IMR-90 (cell line): ENCODE measurements around the gene PIP5K1C. TPM values are rescaled to one million over a fixed set of nuclear protein-coding genes. Genes with fewer than 3 reads are reported as not detected.
A peak's percentile ranks its signal among the peaks of the same experiment; 100 is the strongest.

Source experiments
- ATAC-seq: fragments of 200-7000 bp; cut with Tn5 transposase; 2 replicates; pipeline ENCODE4 v1.9.1; 2020; ENCODE audit warnings: low read depth, mild to moderate bottlenecking, moderate library complexity
- BruUV-seq: library from RNA; stranded (reverse); fragments of 400-500 nt; replicated peaks from 2 replicates; lab custom pipeline; 2021; lab: Mats Ljungman, UMichigan
- CTCF ChIA-PET: fragments of 300-600 bp; formaldehyde crosslinking; extraction: SDS; loops from one replicate; lab custom pipeline; 2021; ENCODE audit warnings: antibody characterized with exemption; lab: Yijun Ruan, JAX
- POLR2A ChIA-PET: fragments of 300-600 bp; sonication (Branson Sonifier 250); formaldehyde crosslinking; loops from one replicate; lab custom pipeline; 2022; ENCODE audit warnings: antibody characterized with exemption; ENCODE audit not compliant: unreplicated experiment; lab: Charles Lee
- DNase-seq: peaks from one replicate; pipeline ENCODE4 v3.0.0; 2013
- H2AFZ ChIP-seq: replicated peaks from 2 replicates; pipeline ENCODE3; 2013; ENCODE audit warnings: low read length, mild to moderate bottlenecking; ENCODE audit not compliant: poor library complexity
- H2AK5ac ChIP-seq: 2 replicates; pipeline ENCODE4 v1.6.1; 2013; ENCODE audit warnings: low read depth, low read length, inconsistent platforms
- H2AK9ac ChIP-seq: replicated peaks from 2 replicates; pipeline ENCODE3; 2013; ENCODE audit warnings: mild to moderate bottlenecking, low read depth, low read length, moderate library complexity; ENCODE audit not compliant: poor library complexity
- H2BK120ac ChIP-seq: 2 replicates; pipeline ENCODE4 v1.6.1; 2013; ENCODE audit warnings: low read depth, low read length, inconsistent platforms
- H2BK15ac ChIP-seq: 3 replicates; pipeline ENCODE4 v1.6.1; 2013; ENCODE audit warnings: low read depth, low read length, inconsistent platforms
- H2BK20ac ChIP-seq: 2 replicates; pipeline ENCODE4 v1.6.1; 2013; ENCODE audit warnings: low read depth, mild to moderate bottlenecking, inconsistent platforms, low read length, moderate library complexity
- H2BK5ac ChIP-seq: 2 replicates; pipeline ENCODE4 v1.6.1; 2013; ENCODE audit warnings: mild to moderate bottlenecking, low read depth, low read length, inconsistent platforms; ENCODE audit not compliant: poor library complexity, severe bottlenecking
- H3K14ac ChIP-seq: replicated peaks from 2 replicates; pipeline ENCODE4 v1.6.1; 2013; ENCODE audit warnings: low read depth, low read length, inconsistent platforms
- H3K18ac ChIP-seq: 2 replicates; pipeline ENCODE4 v1.6.1; 2013; ENCODE audit warnings: low read depth, low read length, control low read depth
- H3K23ac ChIP-seq: 2 replicates; pipeline ENCODE4 v1.6.1; 2013; ENCODE audit warnings: low read depth, low read length, inconsistent platforms
- H3K27ac ChIP-seq: 2 replicates; pipeline ENCODE4 v1.5.1; 2013; ENCODE audit warnings: mild to moderate bottlenecking, control low read depth, low read length; ENCODE audit not compliant: insufficient read depth
- H3K27me3 ChIP-seq: 2 replicates; pipeline ENCODE4 v1.6.1; 2013; ENCODE audit warnings: low read length; ENCODE audit not compliant: control insufficient read depth, insufficient read depth
- H3K36me3 ChIP-seq: 2 replicates; pipeline ENCODE4 v1.6.1; 2013; ENCODE audit warnings: low read length, mixed read lengths; ENCODE audit not compliant: control insufficient read depth, insufficient read depth
- H3K4ac ChIP-seq: 2 replicates; pipeline ENCODE4 v1.6.1; 2013; ENCODE audit warnings: low read depth, low read length, inconsistent platforms
- H3K4me1 ChIP-seq: 2 replicates; pipeline ENCODE4 v1.6.1; 2013; ENCODE audit warnings: low read length, mixed read lengths; ENCODE audit not compliant: control insufficient read depth, insufficient read depth
- H3K4me2 ChIP-seq: 2 replicates; pipeline ENCODE4 v1.6.1; 2013; ENCODE audit warnings: low read depth, mild to moderate bottlenecking, control low read depth, low read length, moderate library complexity
- H3K4me3 ChIP-seq: 2 replicates; pipeline ENCODE4 v1.5.1; 2013; ENCODE audit warnings: low read depth, mild to moderate bottlenecking, control low read depth, low read length, moderate library complexity; ENCODE audit not compliant: insufficient read depth
- H3K56ac ChIP-seq: 2 replicates; pipeline ENCODE4 v1.6.1; 2013; ENCODE audit warnings: low read length, inconsistent platforms; ENCODE audit not compliant: insufficient read depth; ENCODE audit errors: extremely low read depth
- H3K79me1 ChIP-seq, 2 experiments: 2 replicates each; pipeline ENCODE4 v1.6.1; 2013; ENCODE audit warnings: low read length in 2 of 2, inconsistent platforms in 1 of 2, low read depth in 1 of 2
- H3K9ac ChIP-seq: 2 replicates; pipeline ENCODE4 v1.6.1; 2013; ENCODE audit warnings: low read depth, low read length, control low read depth
- H3K9me1 ChIP-seq: 2 replicates; pipeline ENCODE4 v1.6.1; 2013; ENCODE audit warnings: low read length, inconsistent platforms; ENCODE audit not compliant: insufficient read depth
- H3K9me3 ChIP-seq: 2 replicates; pipeline ENCODE4 v1.6.1; 2013; ENCODE audit warnings: low read length; ENCODE audit not compliant: control insufficient read depth, insufficient read depth
- H4K20me1 ChIP-seq: 2 replicates; pipeline ENCODE4 v1.6.1; 2013; ENCODE audit warnings: low read length, inconsistent platforms; ENCODE audit not compliant: insufficient read depth
- H4K5ac ChIP-seq: 2 replicates; pipeline ENCODE4 v1.6.1; 2013; ENCODE audit warnings: mild to moderate bottlenecking, low read depth, low read length, control low read depth
- H4K8ac ChIP-seq, 2 experiments: 2 replicates each; pipeline ENCODE4 v1.6.1; 2013; ENCODE audit warnings: low read depth in 2 of 2, low read length in 2 of 2, control low read depth in 1 of 2, inconsistent platforms in 1 of 2
- H4K91ac ChIP-seq: 2 replicates; pipeline ENCODE4 v1.6.1; 2013; ENCODE audit warnings: low read depth, low read length, inconsistent platforms; ENCODE audit not compliant: insufficient read depth
- BHLHE40 ChIP-seq: fragments of 150-350 bp; IDR thresholded peaks from 2 replicates; pipeline ENCODE4 v1.6.1; 2016; ENCODE audit warnings: mild to moderate bottlenecking, low read depth, low read length
- CEBPB ChIP-seq: IDR thresholded peaks from 2 replicates; pipeline ENCODE4 v1.6.1; 2012; ENCODE audit warnings: low read depth, low read length, improper control_type of control experiment
- CHD1 ChIP-seq: IDR thresholded peaks from 2 replicates; pipeline ENCODE4 v1.6.1; 2012; ENCODE audit warnings: low read depth, low read length, improper control_type of control experiment
- FOS ChIP-seq: fragments of 150-350 bp; IDR thresholded peaks from 2 replicates; pipeline ENCODE4 v1.6.1; 2016; ENCODE audit warnings: low read depth, low read length
- MAFK ChIP-seq: IDR thresholded peaks from 2 replicates; pipeline ENCODE4 v1.6.1; 2012; ENCODE audit warnings: low read depth, low read length, improper control_type of control experiment
- MAZ ChIP-seq: IDR thresholded peaks from 2 replicates; pipeline ENCODE4 v1.6.1; 2012; ENCODE audit warnings: low read depth, mild to moderate bottlenecking, low read length, improper control_type of control experiment, moderate library complexity, borderline replicate concordance
- MXI1 ChIP-seq: IDR thresholded peaks from 2 replicates; pipeline ENCODE4 v1.6.1; 2012; ENCODE audit warnings: low read depth, mild to moderate bottlenecking, low read length, moderate library complexity, borderline replicate concordance
- NFE2L2 ChIP-seq: fragments of 150-350 bp; IDR thresholded peaks from 2 replicates; pipeline ENCODE4 v1.6.1; 2016; ENCODE audit warnings: low read depth, mild to moderate bottlenecking, low read length
- POLR2A ChIP-seq: IDR thresholded peaks from 2 replicates; pipeline ENCODE4 v1.6.1; 2012; ENCODE audit warnings: mild to moderate bottlenecking, low read depth, low read length
- RAD21 ChIP-seq: IDR thresholded peaks from 2 replicates; pipeline ENCODE4 v1.6.1; 2012; ENCODE audit warnings: low read length, improper control_type of control experiment
- RCOR1 ChIP-seq: IDR thresholded peaks from 2 replicates; pipeline ENCODE4 v1.6.1; 2012; ENCODE audit warnings: mild to moderate bottlenecking, low read length, improper control_type of control experiment; ENCODE audit not compliant: insufficient replicate concordance
- RFX5 ChIP-seq: IDR thresholded peaks from 2 replicates; pipeline ENCODE4 v1.8.0; 2012; ENCODE audit warnings: low read depth, mild to moderate bottlenecking, low read length, moderate library complexity
- SMC3 ChIP-seq: fragments of 150-350 bp; IDR thresholded peaks from 2 replicates; pipeline ENCODE4 v1.6.1; 2016; ENCODE audit warnings: low read depth, mild to moderate bottlenecking, antibody characterized with exemption, low read length, moderate library complexity
- WGBS, 2 experiments: methylation state at CpG; one replicate each; pipeline versions ENCODE4 v1.1.5 to v1.1.7; 2013; ENCODE audit warnings: missing lambda C conversion rate in 2 of 2; ENCODE audit not compliant: insufficient read length in 1 of 2; ENCODE audit errors: extremely low coverage in 2 of 2; 5-methylcytosine and 5-hydroxymethylcytosine counted together
- dilution Hi-C: fragments of 300-500 bp; cut with HindIII; formaldehyde crosslinking; loops from one replicate; pipeline ENCODE4 v1.14.3; 2018; ENCODE audit warnings: low sequenced_read_pairs; ENCODE audit not compliant: unreplicated experiment
- in situ Hi-C: fragments of 300-500 bp; cut with MboI; formaldehyde crosslinking; loops from 3 replicates; pipeline ENCODE4 v1.14.3; 2019; ENCODE audit warnings: low sequenced_read_pairs, inconsistent platforms, mixed read lengths
- intact Hi-C: fragments of 100-400 bp; cut with micrococcal nuclease; formaldehyde crosslinking; loops from 2 replicates; pipeline ENCODE4 v1.10.0; 2022
- polyA plus RNA-seq, 3 experiments: library from polyadenylated mRNA; depleted of rRNA; stranded (reverse); fragments of >200 nt; gene quantifications; 2 replicates each; pipeline ENCODE4 v1.2.3, GENCODE V29; 2012; ENCODE audit warnings: low replicate concordance in 1 of 3
- total RNA-seq: library from RNA; depleted of rRNA; stranded (reverse); fragments of >200 nt; gene quantifications from 2 replicates; pipeline ENCODE4 v1.2.3, GENCODE V29; 2012
- TF ChIP-seq, protein P1 (sequence below): conservative IDR thresholded peaks from 2 replicates; pipeline ENCODE4 v1.5.1; 2012; ENCODE audit warnings: mild to moderate bottlenecking, low read depth, low read length, improper control_type of control experiment
- TF ChIP-seq, protein P2 (sequence below): fragments of 150-350 bp; IDR thresholded peaks from 2 replicates; pipeline ENCODE4 v1.6.1; 2016; ENCODE audit warnings: low read depth, mild to moderate bottlenecking, low read length, moderate library complexity, borderline replicate concordance
- TF ChIP-seq, protein P3 (sequence below): fragments of 150-350 bp; IDR thresholded peaks from 2 replicates; pipeline ENCODE4 v1.6.1; 2017; ENCODE audit warnings: mild to moderate bottlenecking, antibody characterized with exemption, low read length, low read depth

Gene PIP5K1C
- total and polyA plus RNA-seq, 2 of the 4 experiments (the other 2 are of a cell fraction) = 13.6 to 23.3 TPM

DNA sequence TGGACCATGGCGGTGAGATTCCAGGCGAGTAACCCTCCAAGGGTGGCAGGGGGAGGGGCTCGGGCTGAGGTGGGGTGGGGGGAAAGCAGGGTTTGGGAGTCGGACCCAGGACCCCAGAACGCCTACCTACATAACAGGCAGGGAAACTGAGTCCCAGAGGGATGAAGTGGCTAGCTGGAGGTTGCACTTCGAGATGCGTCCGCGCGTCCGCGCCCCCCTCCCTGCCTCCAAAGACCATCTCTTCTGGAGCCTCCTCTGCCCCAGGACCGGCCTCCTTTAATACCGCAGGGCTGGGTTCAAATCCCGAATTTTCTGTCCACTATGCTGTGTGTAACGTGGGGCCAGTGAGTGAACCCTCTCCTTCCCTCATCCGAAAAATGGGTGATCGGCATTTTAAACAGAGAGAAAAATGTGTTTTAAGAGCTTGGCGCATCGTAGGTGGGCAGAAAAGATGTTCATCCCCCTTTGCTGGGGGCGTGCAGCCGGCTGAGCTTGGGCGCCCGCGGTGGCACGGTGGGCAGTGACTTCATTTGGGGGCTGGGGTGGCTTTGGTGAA, 21.7 kb upstream of the PIP5K1C start:
- peak overlapping the region; percentile 75 for H2AFZ ChIP-seq
- H2BK120ac ChIP-seq = no peak overlapping the region
- H3K9me1 ChIP-seq = no peaks in the 10 kb centered on the region
- no peak overlapping the region for H3K9ac ChIP-seq
- in situ Hi-C loops (no loop called here), dilution Hi-C loops (no loop called here), intact Hi-C loops (no loop called here)
- H3K9me3 ChIP-seq = no peaks in the 10 kb centered on the region
- H3K23ac ChIP-seq = no peak overlapping the region; the same call in 1 of the 2 replicates
- H2BK15ac ChIP-seq = no peak overlapping the region
- H3K18ac ChIP-seq = no peak overlapping the region
- no peak for DNase-seq
- H3K36me3 ChIP-seq = no peaks in the 10 kb centered on the region
- H4K5ac ChIP-seq = no peak overlapping the region
- POLR2A ChIA-PET = no interaction called here
- H3K14ac ChIP-seq = no peak overlapping the region
- H3K4me3 ChIP-seq = no peak overlapping the region
- H4K20me1 ChIP-seq = no peaks in the 10 kb centered on the region
- TF ChIP-seq, protein P1, sequence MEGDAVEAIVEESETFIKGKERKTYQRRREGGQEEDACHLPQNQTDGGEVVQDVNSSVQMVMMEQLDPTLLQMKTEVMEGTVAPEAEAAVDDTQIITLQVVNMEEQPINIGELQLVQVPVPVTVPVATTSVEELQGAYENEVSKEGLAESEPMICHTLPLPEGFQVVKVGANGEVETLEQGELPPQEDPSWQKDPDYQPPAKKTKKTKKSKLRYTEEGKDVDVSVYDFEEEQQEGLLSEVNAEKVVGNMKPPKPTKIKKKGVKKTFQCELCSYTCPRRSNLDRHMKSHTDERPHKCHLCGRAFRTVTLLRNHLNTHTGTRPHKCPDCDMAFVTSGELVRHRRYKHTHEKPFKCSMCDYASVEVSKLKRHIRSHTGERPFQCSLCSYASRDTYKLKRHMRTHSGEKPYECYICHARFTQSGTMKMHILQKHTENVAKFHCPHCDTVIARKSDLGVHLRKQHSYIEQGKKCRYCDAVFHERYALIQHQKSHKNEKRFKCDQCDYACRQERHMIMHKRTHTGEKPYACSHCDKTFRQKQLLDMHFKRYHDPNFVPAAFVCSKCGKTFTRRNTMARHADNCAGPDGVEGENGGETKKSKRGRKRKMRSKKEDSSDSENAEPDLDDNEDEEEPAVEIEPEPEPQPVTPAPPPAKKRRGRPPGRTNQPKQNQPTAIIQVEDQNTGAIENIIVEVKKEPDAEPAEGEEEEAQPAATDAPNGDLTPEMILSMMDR = no peak
- TF ChIP-seq CHD1 (no peak), BHLHE40 (no peak), CEBPB (no peak), SMC3 (no peak), MAFK (no peak), MXI1 (no peak), POLR2A (no peak), RFX5 (no peak), NFE2L2 (no peak), MAZ (no peak), FOS (no peak), RAD21 (no peak), RCOR1 (no peak)
- TF ChIP-seq, protein P2, sequence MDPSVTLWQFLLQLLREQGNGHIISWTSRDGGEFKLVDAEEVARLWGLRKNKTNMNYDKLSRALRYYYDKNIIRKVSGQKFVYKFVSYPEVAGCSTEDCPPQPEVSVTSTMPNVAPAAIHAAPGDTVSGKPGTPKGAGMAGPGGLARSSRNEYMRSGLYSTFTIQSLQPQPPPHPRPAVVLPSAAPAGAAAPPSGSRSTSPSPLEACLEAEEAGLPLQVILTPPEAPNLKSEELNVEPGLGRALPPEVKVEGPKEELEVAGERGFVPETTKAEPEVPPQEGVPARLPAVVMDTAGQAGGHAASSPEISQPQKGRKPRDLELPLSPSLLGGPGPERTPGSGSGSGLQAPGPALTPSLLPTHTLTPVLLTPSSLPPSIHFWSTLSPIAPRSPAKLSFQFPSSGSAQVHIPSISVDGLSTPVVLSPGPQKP = no peak
- TF ChIP-seq, protein P3, sequence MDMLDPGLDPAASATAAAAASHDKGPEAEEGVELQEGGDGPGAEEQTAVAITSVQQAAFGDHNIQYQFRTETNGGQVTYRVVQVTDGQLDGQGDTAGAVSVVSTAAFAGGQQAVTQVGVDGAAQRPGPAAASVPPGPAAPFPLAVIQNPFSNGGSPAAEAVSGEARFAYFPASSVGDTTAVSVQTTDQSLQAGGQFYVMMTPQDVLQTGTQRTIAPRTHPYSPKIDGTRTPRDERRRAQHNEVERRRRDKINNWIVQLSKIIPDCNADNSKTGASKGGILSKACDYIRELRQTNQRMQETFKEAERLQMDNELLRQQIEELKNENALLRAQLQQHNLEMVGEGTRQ = no peak
- no peak overlapping the region for H2AK9ac ChIP-seq
- no peak overlapping the region for H3K27ac ChIP-seq
- no peak overlapping the region for H3K56ac ChIP-seq
- H4K8ac ChIP-seq = no peak overlapping the region
- no peak overlapping the region for H2BK5ac ChIP-seq
- no peak overlapping the region for H3K4me2 ChIP-seq
- peaks cover 38% of the 10 kb centered on the region for H3K27me3 ChIP-seq
- 0% methylated on average over 9 of the region's 26 CpGs; no CpG with 5 or more reads in 1 of the 2 experiments for WGBS, 2 experiments
- ATAC-seq = no peak
- CTCF ChIA-PET = no interaction called here
- BruUV-seq = no TSS peak
- no peaks in the 10 kb centered on the region for H3K4me1 ChIP-seq
- H4K91ac ChIP-seq = no peak overlapping the region
- H2BK20ac ChIP-seq = no peak overlapping the region
- no peaks in the 10 kb centered on the region for H3K79me1 ChIP-seq
- H3K4ac ChIP-seq = no peak overlapping the region
- no peak overlapping the region for H2AK5ac ChIP-seq
